Vagina (tissue), 2 donors: ENCODE data around the gene TANGO6. TPM values are rescaled to one million over a fixed set of nuclear protein-coding genes. Genes with fewer than 3 reads are reported as not detected.

Source experiments
- DNase-seq, 2 donors: peaks; one replicate each; pipeline ENCODE4 v3.0.0-alpha.2; 2017; ENCODE audit errors: extremely low spot score in 2 of 2
- H3K27ac ChIP-seq: fragments of 200-600 bp; sonication (generic); one replicate; pipeline ENCODE4 v1.5.1; 2019
- H3K27me3 ChIP-seq: fragments of 200-600 bp; sonication (generic); one replicate; pipeline ENCODE4 v1.5.1; 2019
- H3K36me3 ChIP-seq, 2 donors: fragments of 200-600 bp; sonication (generic); one replicate each; pipeline ENCODE4 v1.5.1; 2017 to 2019
- H3K4me1 ChIP-seq: fragments of 200-600 bp; sonication (generic); one replicate; pipeline ENCODE4 v1.5.1; 2019
- H3K4me3 ChIP-seq, 2 donors: fragments of 200-600 bp; sonication (generic); 1 replicate in 1 of 2; 2 replicates in 1 of 2; pipeline ENCODE4 v1.5.1; 2016 to 2019
- H3K9me3 ChIP-seq: fragments of 200-600 bp; sonication (generic); one replicate; pipeline ENCODE4 v1.5.1; 2019
- POLR2A ChIP-seq, 2 donors: fragments of 450-650 bp; IDR thresholded peaks; one replicate each; pipeline ENCODE4 v1.6.1; 2017; ENCODE audit warnings: antibody characterized with exemption in 2 of 2, mild to moderate bottlenecking in 2 of 2, moderate library complexity in 2 of 2
- POLR2AphosphoS5 ChIP-seq, 2 donors: sonication (generic); formaldehyde crosslinking; IDR thresholded peaks; one replicate each; pipeline ENCODE4 v1.9.0; 2017; ENCODE audit warnings: antibody characterized with exemption in 2 of 2, mild to moderate bottlenecking in 2 of 2, low read depth in 1 of 2; ENCODE audit not compliant: insufficient read depth in 1 of 2
- intact Hi-C: fragments of 100-400 bp; cut with DNase I; formaldehyde crosslinking; loops from one replicate; pipeline ENCODE4 v1.15.1; 2023
- total RNA-seq: library from RNA; depleted of rRNA; stranded (reverse); fragments of >200 nt; gene quantifications from one replicate; pipeline ENCODE4 v1.2.3, GENCODE V29; 2016
- TF ChIP-seq, protein P1 (sequence below), 3 experiments: fragments of 450-650 bp in 2 of 3; fragments of 200-600 bp in 1 of 3; sonication (generic) in 1 of 3; IDR thresholded peaks; one replicate each; pipeline ENCODE4 v1.5.1; 2017 to 2019; ENCODE audit warnings: antibody characterized with exemption in 3 of 3, mild to moderate bottlenecking in 2 of 3, moderate library complexity in 2 of 3

Gene TANGO6
- total RNA-seq, 1 donor from 2014 or later, result 21.9 TPM

DNA sequence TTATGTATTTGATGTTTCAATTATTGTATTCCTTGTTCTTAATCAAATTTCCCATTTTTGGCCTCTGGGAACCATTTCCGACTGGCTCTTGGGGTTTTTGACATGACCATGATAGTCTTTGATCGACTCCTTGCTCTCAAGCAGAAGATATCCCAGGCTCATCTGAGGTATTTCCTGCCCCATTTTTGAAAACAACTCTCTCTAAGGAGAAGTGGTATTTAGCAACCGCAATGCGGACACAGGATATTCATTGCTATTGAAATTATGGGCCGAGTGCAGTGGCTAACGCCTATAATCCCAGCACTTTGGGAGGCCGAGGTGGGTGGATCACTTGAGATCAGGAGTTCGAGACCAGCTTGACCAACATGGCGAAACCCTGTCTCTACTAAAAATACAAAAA is 5.5 kb downstream of the TANGO6 start:
- no peaks in the 10 kb centered on the region for H3K36me3 ChIP-seq
- no peaks in the 10 kb centered on the region for H3K9me3 ChIP-seq
- intact Hi-C loops, result loop anchor here (10.0 kb wide), 1 partner anchor 324 kb away; no protein-coding TSS in a partner anchor
- H3K27me3 ChIP-seq, result no peaks in the 10 kb centered on the region
- no peak overlapping the region for H3K4me3 ChIP-seq
- DNase-seq, result no peak
- H3K27ac ChIP-seq, result no peak overlapping the region
- TF ChIP-seq, protein P1, sequence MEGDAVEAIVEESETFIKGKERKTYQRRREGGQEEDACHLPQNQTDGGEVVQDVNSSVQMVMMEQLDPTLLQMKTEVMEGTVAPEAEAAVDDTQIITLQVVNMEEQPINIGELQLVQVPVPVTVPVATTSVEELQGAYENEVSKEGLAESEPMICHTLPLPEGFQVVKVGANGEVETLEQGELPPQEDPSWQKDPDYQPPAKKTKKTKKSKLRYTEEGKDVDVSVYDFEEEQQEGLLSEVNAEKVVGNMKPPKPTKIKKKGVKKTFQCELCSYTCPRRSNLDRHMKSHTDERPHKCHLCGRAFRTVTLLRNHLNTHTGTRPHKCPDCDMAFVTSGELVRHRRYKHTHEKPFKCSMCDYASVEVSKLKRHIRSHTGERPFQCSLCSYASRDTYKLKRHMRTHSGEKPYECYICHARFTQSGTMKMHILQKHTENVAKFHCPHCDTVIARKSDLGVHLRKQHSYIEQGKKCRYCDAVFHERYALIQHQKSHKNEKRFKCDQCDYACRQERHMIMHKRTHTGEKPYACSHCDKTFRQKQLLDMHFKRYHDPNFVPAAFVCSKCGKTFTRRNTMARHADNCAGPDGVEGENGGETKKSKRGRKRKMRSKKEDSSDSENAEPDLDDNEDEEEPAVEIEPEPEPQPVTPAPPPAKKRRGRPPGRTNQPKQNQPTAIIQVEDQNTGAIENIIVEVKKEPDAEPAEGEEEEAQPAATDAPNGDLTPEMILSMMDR (IDR thresholded peaks at IDR 0.05), result no peak
- no peak for TF ChIP-seq POLR2A (IDR thresholded peaks at IDR 0.05)
- TF ChIP-seq POLR2AphosphoS5 (IDR thresholded peaks at IDR 0.05; ENCODE audit: insufficient read depth in 1 of 2, low read depth in 1 of 2), result no peak
- peaks cover 7% of the 10 kb centered on the region for H3K4me1 ChIP-seq

DNA sequence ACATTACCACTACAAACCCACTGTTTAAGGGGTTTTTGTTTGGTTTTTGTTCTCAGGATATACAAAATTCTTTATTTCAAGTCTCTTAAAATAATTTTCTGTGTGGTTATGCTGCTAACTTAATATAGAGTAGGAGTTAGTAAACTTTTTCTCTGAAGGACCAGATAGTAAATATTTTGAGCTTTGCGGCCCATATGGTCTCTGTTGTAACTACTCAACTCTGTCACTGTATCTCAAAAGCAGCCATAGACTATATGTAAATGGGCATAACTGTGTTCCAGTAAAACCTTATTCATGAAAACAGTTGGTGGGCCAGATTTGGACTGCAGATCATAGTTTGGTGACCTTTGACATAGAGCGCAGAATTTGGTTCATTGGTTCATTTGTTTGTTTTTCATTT is 7.2 kb downstream of the TANGO6 start:
- DNase-seq, result no peak
- intact Hi-C loops, result no loop called here
- Histone ChIP-seq H3K36me3 (no peaks in the 10 kb centered on the region), H3K27me3 (no peaks in the 10 kb centered on the region), H3K27ac (no peak overlapping the region), H3K9me3 (no peaks in the 10 kb centered on the region), H3K4me1 (no peaks in the 10 kb centered on the region), H3K4me3 (no peak overlapping the region)
- TF ChIP-seq POLR2AphosphoS5 (IDR thresholded peaks at IDR 0.05; ENCODE audit: insufficient read depth in 1 of 2, low read depth in 1 of 2) (no peak), POLR2A (IDR thresholded peaks at IDR 0.05) (no peak)
- TF ChIP-seq, protein P1 (IDR thresholded peaks at IDR 0.05), result no peak

DNA sequence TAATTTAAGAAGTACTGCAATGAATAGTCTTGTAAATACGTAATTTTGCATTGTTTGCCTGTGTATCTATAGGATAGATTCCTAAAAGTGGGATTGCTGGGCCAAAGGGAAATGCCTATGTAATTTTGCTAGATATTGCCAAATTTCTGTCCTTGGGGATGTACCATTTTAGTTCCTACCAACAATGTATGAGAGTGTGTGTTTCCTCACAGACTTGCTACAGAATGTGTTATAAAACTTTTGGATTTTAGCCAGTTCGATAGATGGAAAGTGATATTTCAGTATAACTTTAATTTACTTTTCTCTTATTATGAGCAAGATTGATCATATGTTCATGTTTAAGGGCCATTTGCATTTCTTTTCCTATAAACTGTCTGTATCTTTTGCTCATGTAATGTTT is 8.3 kb downstream of the TANGO6 start:
- H3K9me3 ChIP-seq, result no peaks in the 10 kb centered on the region
- intact Hi-C loops, result no loop called here
- H3K27ac ChIP-seq, result no peak overlapping the region
- no peaks in the 10 kb centered on the region for H3K36me3 ChIP-seq
- no peaks in the 10 kb centered on the region for H3K4me1 ChIP-seq
- H3K4me3 ChIP-seq, result no peak overlapping the region
- no peak for TF ChIP-seq POLR2A (IDR thresholded peaks at IDR 0.05)
- TF ChIP-seq, protein P1 (IDR thresholded peaks at IDR 0.05), result no peak
- no peak for TF ChIP-seq POLR2AphosphoS5 (IDR thresholded peaks at IDR 0.05; ENCODE audit: insufficient read depth in 1 of 2, low read depth in 1 of 2)
- no peaks in the 10 kb centered on the region for H3K27me3 ChIP-seq
- DNase-seq, result no peak

DNA sequence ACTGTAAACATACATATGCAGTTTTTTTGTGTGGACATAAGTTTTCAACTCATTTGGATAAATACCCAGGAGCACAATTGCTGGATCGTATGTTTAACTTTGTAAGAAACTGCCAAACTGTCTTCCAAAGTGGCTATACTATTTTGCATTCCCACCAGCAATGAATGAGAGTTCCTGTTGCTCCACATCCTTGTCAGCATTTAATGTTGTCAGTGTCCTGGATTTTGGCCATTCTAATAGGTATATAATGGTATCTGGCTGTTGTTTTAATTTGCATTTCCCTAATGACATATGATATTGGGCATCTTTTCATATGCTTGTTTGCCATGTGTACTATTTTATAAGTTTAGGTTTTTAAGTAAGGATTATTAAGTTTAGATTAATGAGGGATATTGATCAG is 14.1 kb downstream of the TANGO6 start:
- no peak overlapping the region for H3K27ac ChIP-seq
- peaks cover 0 to 14% of the 10 kb centered on the region in 2 donors for H3K36me3 ChIP-seq
- DNase-seq, result no peak
- H3K9me3 ChIP-seq, result no peaks in the 10 kb centered on the region
- H3K4me1 ChIP-seq, result no peaks in the 10 kb centered on the region
- no peaks in the 10 kb centered on the region for H3K27me3 ChIP-seq
- H3K4me3 ChIP-seq, result no peak overlapping the region
- intact Hi-C loops, result no loop called here
- TF ChIP-seq, protein P1 (IDR thresholded peaks at IDR 0.05), result no peak

DNA sequence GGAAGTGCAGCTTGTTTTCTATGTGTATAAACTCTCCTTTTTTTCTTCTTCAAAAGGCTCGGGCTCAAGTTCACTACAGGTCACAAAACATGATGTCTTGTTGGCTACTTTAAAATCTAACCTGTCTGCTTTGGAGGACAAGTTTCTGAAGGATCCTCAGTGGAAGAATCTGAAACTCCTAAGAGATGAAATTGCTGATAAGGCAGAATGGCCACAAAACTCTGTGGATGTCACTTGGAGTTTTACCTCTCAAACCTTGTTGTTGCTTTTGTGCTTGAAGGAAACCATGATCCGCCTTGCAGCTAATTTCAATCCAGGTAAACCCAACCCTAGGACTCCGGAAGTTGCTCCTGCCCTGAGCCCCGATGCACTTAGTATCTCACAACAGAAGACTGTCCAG is 16.5 kb downstream of the TANGO6 start:
- TF ChIP-seq, protein P1 (IDR thresholded peaks at IDR 0.05), result no peak
- no peak for TF ChIP-seq POLR2AphosphoS5 (IDR thresholded peaks at IDR 0.05; ENCODE audit: insufficient read depth in 1 of 2, low read depth in 1 of 2)
- no peak for TF ChIP-seq POLR2A (IDR thresholded peaks at IDR 0.05)
- H3K27me3 ChIP-seq, result no peaks in the 10 kb centered on the region
- DNase-seq, result no peak
- no peaks in the 10 kb centered on the region for H3K4me1 ChIP-seq
- intact Hi-C loops, result no loop called here
- no peak overlapping the region for H3K4me3 ChIP-seq
- H3K9me3 ChIP-seq, result no peaks in the 10 kb centered on the region
- H3K36me3 ChIP-seq, result peaks cover 0 to 35% of the 10 kb centered on the region in 2 donors
- H3K27ac ChIP-seq, result no peak overlapping the region
